SK-N-SH treated with all-trans-retinoic acid at 6 μM for 48 hours (cell line): Measurements from ENCODE around the gene PCBP3.

Experiments used
- ATAC-seq: fragments of 200-7000 bp; cut with Tn5 transposase; 3 replicates; pipeline ENCODE4 v1.9.1; 2020; ENCODE audit warnings: mild to moderate bottlenecking, moderate library complexity
- ARNTL ChIP-seq: fragments of 450-650 bp; formaldehyde crosslinking; IDR thresholded peaks from 2 replicates; pipeline ENCODE4 v1.5.0; 2020; ENCODE audit warnings: low read depth, mild to moderate bottlenecking, moderate library complexity, borderline replicate concordance
- BACH2 ChIP-seq: fragments of 250-450 bp; sonication (Bioruptor Pico); IDR thresholded peaks from 2 replicates; pipeline ENCODE4 v1.9.0; 2021; ENCODE audit warnings: mild to moderate bottlenecking, borderline replicate concordance
- CSDC2 ChIP-seq: fragments of 250-450 bp; sonication (Bioruptor Pico); IDR thresholded peaks from 2 replicates; pipeline ENCODE4 v1.5.0; 2020; ENCODE audit warnings: mild to moderate bottlenecking, moderate library complexity
- GLIS3 ChIP-seq: fragments of 250-450 bp; sonication (Bioruptor Pico); IDR thresholded peaks from 2 replicates; pipeline ENCODE4 v1.5.0; 2020; ENCODE audit warnings: mild to moderate bottlenecking, moderate library complexity
- ISL1 ChIP-seq: fragments of 250-450 bp; sonication (Bioruptor Pico); IDR thresholded peaks from 2 replicates; pipeline ENCODE4 v2.1.2; 2022; ENCODE audit warnings: mild to moderate bottlenecking, moderate library complexity
- OSR1 ChIP-seq: fragments of 250-450 bp; sonication (Bioruptor Pico); IDR thresholded peaks from 2 replicates; pipeline ENCODE4 v1.8.0; 2022; ENCODE audit warnings: moderate library complexity, mild to moderate bottlenecking, inconsistent platforms
- RARB ChIP-seq: fragments of 250-450 bp; sonication (Bioruptor Pico); IDR thresholded peaks from 2 replicates; pipeline ENCODE4 v1.8.0; 2021; ENCODE audit warnings: mild to moderate bottlenecking, moderate library complexity
- TCF4 ChIP-seq: fragments of 250-450 bp; sonication (Bioruptor Pico); IDR thresholded peaks from 2 replicates; pipeline ENCODE4 v1.8.0; 2021; ENCODE audit warnings: mild to moderate bottlenecking, moderate library complexity, borderline replicate concordance
- TOX ChIP-seq: fragments of 250-450 bp; sonication (Bioruptor Pico); IDR thresholded peaks from 2 replicates; pipeline ENCODE4 v1.8.0; 2021; ENCODE audit warnings: mild to moderate bottlenecking, moderate library complexity, borderline replicate concordance
- ZC3H10 ChIP-seq: fragments of 250-450 bp; sonication (Bioruptor Pico); IDR thresholded peaks from 2 replicates; pipeline ENCODE4 v1.5.1; 2021; ENCODE audit warnings: mild to moderate bottlenecking, moderate library complexity
- ZFP3 ChIP-seq: fragments of 250-450 bp; sonication (Bioruptor Pico); IDR thresholded peaks from 2 replicates; pipeline ENCODE4 v1.5.0; 2020; ENCODE audit warnings: mild to moderate bottlenecking, moderate library complexity
- ZFP30 ChIP-seq: fragments of 450-650 bp; formaldehyde crosslinking; IDR thresholded peaks from 2 replicates; pipeline ENCODE4 v1.5.0; 2022; ENCODE audit warnings: mild to moderate bottlenecking, moderate library complexity
- ZNF565 ChIP-seq: fragments of 450-650 bp; formaldehyde crosslinking; conservative IDR thresholded peaks from 2 replicates; pipeline ENCODE4 v1.5.0; 2020; ENCODE audit warnings: low read depth, mild to moderate bottlenecking, moderate library complexity
- ZNF70 ChIP-seq: fragments of 450-650 bp; formaldehyde crosslinking; IDR thresholded peaks from 2 replicates; pipeline ENCODE4 v1.5.0; 2020; ENCODE audit warnings: mild to moderate bottlenecking, moderate library complexity
- ZNF8 ChIP-seq: fragments of 450-650 bp; formaldehyde crosslinking; IDR thresholded peaks from 2 replicates; pipeline ENCODE4 v1.5.0; 2020; ENCODE audit warnings: mild to moderate bottlenecking, moderate library complexity
- TF ChIP-seq, protein P1 (sequence below): fragments of 250-450 bp; sonication (Bioruptor Pico); IDR thresholded peaks from 2 replicates; pipeline ENCODE4 v1.5.1; 2021; ENCODE audit warnings: mild to moderate bottlenecking, moderate library complexity
- TF ChIP-seq, protein P2 (sequence below): fragments of 250-450 bp; sonication (Bioruptor Pico); IDR thresholded peaks from 2 replicates; pipeline ENCODE4 v1.5.1; 2020; ENCODE audit warnings: low read depth, mild to moderate bottlenecking, moderate library complexity
- TF ChIP-seq, protein P3 (sequence below): fragments of 250-450 bp; sonication (Bioruptor Pico); IDR thresholded peaks from 2 replicates; pipeline ENCODE4 v1.5.0; 2020; ENCODE audit warnings: mild to moderate bottlenecking, moderate library complexity
- TF ChIP-seq, protein P4 (sequence below): fragments of 250-450 bp; sonication (Bioruptor Pico); IDR thresholded peaks from 2 replicates; pipeline ENCODE4 v1.8.0; 2020; ENCODE audit warnings: mild to moderate bottlenecking, moderate library complexity, borderline replicate concordance

The PCBP3 gene

DNA sequence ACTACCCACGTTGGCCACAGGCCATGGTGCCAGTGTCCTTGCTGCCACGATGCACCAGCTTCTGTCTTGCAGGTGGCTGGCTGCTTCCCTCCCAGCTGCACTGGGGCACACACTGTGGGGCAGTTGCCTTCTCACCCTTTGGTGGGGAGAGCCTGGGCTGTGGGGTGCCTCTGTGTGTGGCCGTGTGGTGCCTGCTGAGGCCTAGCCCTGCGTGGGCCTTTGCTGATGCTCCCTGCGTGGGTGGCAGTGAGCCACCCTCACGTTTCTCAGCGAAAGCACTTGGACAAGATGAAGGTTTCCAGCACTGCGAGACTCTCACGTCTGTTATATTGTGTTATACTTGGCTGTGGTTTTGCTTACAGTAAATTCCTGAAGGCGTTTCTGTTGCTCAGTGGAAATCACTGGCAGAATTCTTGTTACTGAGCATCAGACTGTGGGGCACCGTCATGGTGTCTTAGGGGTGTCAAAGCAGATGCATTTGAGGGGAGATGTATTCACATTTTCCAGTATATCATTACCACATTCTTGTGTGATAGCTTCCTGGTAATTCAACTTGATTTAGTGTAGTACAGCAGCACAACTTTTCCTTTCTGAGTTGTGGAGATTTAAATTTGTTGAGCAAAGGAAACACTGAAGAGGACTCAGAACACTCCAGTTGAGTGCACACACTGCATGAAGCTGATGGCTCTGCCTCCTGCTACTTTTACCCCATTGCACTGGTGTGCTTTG is 124.7 kb downstream of the PCBP3 start:
- TF ChIP-seq, protein P1, sequence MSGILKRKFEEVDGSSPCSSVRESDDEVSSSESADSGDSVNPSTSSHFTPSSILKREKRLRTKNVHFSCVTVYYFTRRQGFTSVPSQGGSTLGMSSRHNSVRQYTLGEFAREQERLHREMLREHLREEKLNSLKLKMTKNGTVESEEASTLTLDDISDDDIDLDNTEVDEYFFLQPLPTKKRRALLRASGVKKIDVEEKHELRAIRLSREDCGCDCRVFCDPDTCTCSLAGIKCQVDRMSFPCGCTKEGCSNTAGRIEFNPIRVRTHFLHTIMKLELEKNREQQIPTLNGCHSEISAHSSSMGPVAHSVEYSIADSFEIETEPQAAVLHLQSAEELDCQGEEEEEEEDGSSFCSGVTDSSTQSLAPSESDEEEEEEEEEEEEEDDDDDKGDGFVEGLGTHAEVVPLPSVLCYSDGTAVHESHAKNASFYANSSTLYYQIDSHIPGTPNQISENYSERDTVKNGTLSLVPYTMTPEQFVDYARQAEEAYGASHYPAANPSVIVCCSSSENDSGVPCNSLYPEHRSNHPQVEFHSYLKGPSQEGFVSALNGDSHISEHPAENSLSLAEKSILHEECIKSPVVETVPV (CRISPR knock-in tag), result no peak
- TF ChIP-seq TOX (peak; percentile 56; the same call in 1 of the 2 replicates), ISL1 (CRISPR knock-in tag) (peak; percentile 42), CSDC2 (CRISPR knock-in tag) (0 out of 2 replicates have a peak, but pooled peaks have one; percentile 27)
- TF ChIP-seq, protein P2, sequence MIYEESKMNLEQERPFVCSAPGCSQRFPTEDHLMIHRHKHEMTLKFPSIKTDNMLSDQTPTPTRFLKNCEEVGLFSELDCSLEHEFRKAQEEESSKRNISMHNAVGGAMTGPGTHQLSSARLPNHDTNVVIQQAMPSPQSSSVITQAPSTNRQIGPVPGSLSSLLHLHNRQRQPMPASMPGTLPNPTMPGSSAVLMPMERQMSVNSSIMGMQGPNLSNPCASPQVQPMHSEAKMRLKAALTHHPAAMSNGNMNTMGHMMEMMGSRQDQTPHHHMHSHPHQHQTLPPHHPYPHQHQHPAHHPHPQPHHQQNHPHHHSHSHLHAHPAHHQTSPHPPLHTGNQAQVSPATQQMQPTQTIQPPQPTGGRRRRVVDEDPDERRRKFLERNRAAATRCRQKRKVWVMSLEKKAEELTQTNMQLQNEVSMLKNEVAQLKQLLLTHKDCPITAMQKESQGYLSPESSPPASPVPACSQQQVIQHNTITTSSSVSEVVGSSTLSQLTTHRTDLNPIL (CRISPR knock-in tag), result no peak
- ATAC-seq, result peak; percentile 73

DNA sequence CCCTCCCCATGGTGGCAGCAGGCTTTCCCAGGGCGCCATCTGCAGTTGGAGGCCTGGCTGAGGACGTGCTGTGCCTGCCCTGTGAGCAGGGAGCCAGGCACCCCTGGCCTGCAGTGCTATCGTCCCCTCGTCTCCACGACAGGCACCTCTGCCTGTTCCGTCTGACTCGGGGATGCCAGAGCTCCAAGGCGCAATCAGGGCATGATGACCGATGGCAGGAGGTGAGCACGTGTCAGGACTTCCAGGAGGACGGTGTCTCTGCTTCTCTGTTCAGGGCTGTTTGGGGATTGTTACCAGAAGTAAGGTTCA is 125.2 kb downstream of the PCBP3 start:
- TF ChIP-seq ZC3H10 (CRISPR knock-in tag) (no peak), RARB (CRISPR knock-in tag) (no peak), GLIS3 (no peak), CSDC2 (CRISPR knock-in tag) (no peak), ZNF70 (no peak), OSR1 (no peak), BACH2 (CRISPR knock-in tag) (no peak), ZNF565 (no peak)
- ATAC-seq, result peak; percentile 77

DNA sequence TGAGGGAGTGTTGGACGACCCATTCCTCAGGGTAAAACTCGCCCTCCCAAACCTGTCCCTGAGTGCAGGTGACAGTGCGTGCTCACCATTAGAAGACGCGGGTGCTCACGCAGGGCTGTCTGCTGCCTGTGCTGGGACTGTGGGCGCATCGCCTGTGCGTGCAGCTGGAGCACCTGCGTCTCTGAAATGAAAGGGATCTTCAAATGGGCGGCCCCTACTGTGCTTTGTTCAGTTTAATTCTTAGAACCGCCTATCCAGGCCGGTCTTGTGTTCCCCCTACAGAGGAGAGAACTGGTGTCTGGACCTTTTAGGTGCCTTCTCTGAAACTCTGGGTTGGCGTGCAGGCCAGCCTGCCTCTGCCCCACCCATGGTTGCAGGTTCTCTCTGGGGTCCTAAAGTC is 125.8 kb downstream of the PCBP3 start:
- ATAC-seq, result no peak
- no peak for TF ChIP-seq ZNF70
- TF ChIP-seq, protein P1 (CRISPR knock-in tag), result no peak
- TF ChIP-seq, protein P3, sequence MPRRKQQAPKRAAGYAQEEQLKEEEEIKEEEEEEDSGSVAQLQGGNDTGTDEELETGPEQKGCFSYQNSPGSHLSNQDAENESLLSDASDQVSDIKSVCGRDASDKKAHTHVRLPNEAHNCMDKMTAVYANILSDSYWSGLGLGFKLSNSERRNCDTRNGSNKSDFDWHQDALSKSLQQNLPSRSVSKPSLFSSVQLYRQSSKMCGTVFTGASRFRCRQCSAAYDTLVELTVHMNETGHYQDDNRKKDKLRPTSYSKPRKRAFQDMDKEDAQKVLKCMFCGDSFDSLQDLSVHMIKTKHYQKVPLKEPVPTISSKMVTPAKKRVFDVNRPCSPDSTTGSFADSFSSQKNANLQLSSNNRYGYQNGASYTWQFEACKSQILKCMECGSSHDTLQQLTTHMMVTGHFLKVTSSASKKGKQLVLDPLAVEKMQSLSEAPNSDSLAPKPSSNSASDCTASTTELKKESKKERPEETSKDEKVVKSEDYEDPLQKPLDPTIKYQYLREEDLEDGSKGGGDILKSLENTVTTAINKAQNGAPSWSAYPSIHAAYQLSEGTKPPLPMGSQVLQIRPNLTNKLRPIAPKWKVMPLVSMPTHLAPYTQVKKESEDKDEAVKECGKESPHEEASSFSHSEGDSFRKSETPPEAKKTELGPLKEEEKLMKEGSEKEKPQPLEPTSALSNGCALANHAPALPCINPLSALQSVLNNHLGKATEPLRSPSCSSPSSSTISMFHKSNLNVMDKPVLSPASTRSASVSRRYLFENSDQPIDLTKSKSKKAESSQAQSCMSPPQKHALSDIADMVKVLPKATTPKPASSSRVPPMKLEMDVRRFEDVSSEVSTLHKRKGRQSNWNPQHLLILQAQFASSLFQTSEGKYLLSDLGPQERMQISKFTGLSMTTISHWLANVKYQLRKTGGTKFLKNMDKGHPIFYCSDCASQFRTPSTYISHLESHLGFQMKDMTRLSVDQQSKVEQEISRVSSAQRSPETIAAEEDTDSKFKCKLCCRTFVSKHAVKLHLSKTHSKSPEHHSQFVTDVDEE (CRISPR knock-in tag), result no peak

DNA sequence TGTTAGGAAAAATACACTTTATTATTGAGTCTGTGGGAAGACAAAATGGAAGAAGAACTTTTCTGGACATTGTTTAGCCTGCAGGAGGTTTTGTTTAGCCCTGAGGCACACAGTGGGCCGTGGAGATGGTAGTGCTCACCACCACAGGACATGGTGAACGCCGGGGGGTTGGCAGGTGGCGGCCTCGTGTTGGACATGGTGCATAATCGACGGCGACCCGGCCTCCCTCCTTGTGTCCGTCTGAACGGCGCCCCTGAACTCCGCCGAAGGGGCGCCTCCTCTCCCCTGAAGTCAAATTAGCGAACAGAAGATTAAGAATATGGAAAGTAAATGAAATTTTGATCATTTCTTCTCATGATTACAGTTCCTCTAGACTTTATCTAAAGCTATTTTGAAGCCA is 126.4 kb downstream of the PCBP3 start:
- TF ChIP-seq CSDC2 (CRISPR knock-in tag) (no peak), OSR1 (no peak), BACH2 (CRISPR knock-in tag) (no peak), ZNF8 (CRISPR knock-in tag) (no peak), ARNTL (CRISPR knock-in tag) (no peak), ZFP3 (no peak), ZNF565 (no peak), GLIS3 (no peak), ZFP30 (CRISPR knock-in tag) (no peak), ZC3H10 (CRISPR knock-in tag) (no peak), TCF4 (CRISPR knock-in tag) (no peak), TOX (no peak), ISL1 (CRISPR knock-in tag) (no peak)
- TF ChIP-seq, protein P3 (CRISPR knock-in tag), result no peak
- TF ChIP-seq, protein P4, sequence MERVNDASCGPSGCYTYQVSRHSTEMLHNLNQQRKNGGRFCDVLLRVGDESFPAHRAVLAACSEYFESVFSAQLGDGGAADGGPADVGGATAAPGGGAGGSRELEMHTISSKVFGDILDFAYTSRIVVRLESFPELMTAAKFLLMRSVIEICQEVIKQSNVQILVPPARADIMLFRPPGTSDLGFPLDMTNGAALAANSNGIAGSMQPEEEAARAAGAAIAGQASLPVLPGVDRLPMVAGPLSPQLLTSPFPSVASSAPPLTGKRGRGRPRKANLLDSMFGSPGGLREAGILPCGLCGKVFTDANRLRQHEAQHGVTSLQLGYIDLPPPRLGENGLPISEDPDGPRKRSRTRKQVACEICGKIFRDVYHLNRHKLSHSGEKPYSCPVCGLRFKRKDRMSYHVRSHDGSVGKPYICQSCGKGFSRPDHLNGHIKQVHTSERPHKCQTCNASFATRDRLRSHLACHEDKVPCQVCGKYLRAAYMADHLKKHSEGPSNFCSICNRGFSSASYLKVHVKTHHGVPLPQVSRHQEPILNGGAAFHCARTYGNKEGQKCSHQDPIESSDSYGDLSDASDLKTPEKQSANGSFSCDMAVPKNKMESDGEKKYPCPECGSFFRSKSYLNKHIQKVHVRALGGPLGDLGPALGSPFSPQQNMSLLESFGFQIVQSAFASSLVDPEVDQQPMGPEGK, result no peak
- TF ChIP-seq, protein P2 (CRISPR knock-in tag), result no peak
- ATAC-seq, result no peak
